GM15510 (cell line): Measurements from ENCODE around the gene SUCO.

Source experiments
- POLR2A ChIP-seq: IDR thresholded peaks from 3 replicates; pipeline ENCODE4 v1.6.1; 2011; ENCODE audit warnings: borderline replicate concordance; ENCODE audit not compliant: insufficient read length; ENCODE audit errors: extremely low read depth

The SUCO gene

DNA sequence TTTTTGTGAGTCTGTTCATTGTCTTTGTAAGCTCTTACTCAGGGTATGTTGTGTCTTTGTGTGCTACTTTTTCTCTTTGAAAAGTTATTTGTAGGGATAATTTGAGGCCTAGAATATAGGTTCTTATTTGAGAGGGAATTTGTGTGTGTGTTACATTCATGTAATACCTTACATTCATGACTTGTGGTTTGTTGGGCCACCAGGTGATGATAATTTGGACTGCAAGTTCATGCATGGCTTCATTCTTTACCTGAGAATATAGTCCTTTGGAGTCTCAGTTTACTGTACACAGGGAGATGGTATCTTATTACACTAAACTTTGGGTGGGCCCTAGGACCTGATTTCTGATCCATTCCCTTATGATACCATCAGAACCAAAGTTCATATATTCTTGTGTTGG is 74.2 kb downstream of the SUCO start:
- TF ChIP-seq POLR2A: no peak

DNA sequence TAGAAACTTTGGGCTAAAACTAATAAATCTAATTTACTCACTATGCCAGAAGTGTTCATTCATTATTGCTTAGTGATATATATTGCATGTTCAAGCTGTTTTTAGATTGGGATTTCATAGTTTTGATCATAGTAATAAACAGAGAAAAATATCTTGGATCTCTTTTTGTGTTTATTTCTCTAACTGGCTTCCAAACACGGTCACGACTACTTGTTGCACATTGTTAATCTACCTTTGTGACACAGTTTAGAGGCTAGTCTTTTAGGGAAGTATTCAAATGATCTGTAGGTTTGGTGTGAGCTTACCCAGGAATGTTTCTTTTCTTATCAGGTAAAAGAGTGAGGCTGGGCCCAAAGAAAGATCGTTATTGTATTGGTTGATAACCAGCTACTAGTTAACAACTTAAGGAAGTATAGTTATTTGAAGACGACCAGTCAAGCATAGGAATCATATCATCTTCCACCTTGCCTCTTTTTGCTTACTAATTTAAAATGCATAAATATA is 75.2 kb downstream of the SUCO start:
- no peak for TF ChIP-seq POLR2A

DNA sequence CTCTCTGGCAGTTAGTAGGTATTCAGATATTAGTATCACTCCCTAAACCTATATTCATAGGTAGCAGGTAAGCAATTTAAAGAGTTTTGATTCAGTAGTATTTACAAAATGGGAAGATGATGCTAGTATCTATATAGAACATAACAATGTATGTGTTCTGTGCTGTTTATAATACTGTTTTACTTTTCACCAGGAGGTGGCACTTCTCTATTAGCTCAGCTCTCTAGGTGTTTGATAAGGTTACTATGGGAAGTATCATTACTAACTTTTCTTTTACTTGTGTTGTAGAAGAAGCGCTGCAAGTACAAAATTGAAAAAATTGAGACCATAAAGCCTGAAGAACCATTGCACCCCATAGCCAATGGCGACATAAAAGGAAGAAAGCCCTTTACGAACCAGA is 76.6 kb downstream of the SUCO start:
- TF ChIP-seq POLR2A: no peak

DNA sequence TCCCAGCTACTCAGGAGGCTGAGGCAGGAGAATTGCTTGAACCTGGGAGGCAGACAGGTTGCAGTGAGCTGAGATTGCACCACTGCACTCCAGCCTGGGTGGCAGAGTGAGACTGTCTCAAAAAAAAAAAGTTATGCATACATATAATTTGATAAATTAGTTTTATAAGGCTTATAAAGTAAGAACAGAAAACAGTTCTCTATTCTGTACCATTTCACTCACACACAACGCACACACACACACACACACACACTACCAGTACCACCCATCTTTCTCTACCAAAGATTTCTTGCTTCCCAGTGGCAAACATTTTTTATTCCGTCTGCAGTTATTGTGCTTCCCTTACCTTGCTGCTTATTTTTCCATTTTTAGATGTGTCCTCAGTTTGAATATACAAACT is 79.5 kb downstream of the SUCO start:
- TF ChIP-seq POLR2A: no peak

DNA sequence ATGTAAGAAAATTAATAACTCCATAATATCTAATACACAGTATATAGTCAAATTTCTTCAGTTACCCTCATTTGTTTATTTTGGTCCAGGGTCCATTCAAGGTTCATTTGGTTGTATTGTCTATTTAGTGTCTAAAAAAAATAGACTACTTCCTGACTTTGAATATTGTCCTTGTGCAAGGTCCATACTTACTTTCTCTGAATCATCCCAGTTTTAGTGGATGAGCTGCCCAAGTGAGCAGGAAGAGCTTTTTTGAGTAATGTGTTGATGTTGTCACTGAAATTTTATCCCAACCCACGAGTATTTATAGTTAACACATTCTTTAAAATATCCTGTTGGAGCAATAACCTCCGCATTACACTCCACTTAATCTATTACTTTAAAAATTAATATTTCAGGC is 80.3 kb downstream of the SUCO start:
- no peak for TF ChIP-seq POLR2A

DNA sequence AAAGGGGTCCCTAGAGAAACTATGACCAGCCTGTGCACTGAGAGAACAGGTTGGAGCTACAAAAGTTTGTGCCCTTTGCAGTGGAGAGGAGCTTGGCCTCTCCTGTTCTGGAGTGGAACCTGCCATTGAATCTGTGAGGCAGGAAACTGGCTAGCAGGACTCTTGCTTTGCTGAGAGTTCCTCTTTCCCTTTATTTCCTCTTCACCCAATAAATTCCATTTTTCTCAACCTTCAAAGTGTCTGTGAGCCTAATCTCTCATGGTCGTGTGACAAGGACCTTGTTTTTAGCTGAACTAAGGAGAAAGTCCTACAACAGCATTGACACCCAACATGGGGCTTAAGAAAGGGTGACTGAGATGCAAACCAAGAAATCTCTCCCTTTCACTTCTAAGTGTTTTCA is 83.2 kb downstream of the SUCO start:
- no peak for TF ChIP-seq POLR2A

DNA sequence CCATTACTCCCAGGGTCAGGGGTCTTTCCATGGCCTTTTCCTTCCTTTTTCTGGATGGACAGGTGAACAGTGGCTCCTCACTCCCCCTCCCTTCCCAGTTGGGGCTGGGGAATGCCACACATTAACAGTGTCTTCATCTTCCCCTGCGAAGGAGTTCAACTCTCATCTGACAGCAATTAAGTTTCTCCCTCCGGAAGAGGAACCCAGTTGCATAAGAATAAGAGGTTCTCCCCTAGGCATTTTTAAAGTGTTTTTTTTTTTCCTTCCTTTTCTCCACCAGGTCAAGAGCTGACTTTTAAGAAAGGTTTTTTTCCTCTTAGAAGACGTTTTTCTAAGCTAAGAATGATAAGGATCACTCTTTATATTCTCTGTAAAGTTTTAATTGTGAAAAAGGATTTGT is 83.7 kb downstream of the SUCO start:
- TF ChIP-seq POLR2A: no peak

DNA sequence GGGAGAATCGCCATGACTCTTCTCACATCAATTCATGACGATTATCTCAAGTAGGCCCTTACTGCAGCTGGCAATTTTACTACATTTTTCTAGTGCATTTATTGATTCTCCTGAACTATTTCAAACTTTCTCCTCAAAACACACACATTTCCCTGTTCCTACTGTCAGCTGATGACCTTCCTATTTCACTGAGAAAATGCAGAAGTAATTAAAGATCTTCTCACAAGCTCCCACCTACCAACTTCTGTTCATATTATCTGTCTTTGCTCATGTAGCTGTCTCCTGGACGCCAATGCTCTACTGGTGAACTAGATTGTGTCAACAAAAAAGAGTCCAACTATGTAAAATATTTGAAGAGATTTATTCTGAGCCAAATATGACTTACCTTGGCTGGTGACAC is 89.6 kb downstream of the SUCO start:
- TF ChIP-seq POLR2A: no peak

DNA sequence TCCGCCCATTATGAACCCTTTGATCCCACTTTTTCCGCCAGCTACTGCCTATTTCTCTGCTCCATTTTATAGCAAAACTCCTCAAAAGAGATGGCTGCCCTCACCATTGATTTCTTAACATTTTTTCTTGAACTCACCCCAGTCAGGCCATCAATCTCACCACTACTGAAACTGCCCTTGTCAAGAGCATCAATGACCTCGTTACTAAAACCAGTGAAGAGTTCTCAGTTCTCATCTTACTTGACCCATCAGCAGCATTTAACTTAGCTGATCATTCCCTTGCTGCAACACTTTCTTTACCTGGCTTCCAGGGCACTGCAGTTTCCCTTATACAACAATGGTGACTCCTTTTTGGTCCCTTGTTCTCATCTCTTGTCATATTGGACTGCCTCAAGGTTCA is 90.8 kb downstream of the SUCO start:
- no peak for TF ChIP-seq POLR2A

DNA sequence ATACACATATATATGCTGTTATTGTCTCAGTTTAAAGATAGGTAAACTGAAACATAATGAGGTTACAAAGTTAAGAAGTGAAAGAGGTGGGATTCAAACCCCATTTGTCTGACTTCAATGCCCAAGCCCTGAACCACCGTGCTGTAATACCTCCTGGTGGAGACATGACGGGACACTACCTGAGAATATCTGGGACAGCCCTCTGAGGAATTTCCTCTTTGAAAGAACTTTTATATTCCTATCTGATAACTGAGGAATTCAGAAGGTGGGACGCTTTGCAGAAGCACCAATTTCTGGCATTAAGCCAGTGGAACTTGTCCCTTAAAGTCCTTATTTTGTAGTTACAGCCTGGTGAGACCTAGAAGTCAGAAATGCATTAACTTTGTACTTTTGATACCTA is 93.9 kb downstream of the SUCO start:
- TF ChIP-seq POLR2A: no peak

DNA sequence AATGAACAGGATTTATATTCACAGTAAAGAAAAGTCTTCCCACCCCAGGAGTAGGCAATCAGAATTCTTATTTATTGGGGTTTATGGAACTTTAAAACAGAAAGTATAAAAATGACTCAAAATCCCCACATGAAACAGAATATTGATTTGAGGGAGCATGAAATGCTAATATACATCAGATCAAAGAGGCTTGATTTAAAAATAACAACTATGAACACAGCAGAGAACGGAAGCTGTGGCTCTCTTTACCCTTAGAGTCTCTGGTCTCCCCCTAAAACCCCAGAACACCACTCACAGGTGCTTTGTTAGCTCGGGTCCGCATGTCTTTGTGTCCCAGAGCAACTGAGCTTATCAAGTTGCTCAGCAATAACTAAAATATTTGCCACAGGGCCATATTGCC is 94.8 kb downstream of the SUCO start:
- no peak for TF ChIP-seq POLR2A

DNA sequence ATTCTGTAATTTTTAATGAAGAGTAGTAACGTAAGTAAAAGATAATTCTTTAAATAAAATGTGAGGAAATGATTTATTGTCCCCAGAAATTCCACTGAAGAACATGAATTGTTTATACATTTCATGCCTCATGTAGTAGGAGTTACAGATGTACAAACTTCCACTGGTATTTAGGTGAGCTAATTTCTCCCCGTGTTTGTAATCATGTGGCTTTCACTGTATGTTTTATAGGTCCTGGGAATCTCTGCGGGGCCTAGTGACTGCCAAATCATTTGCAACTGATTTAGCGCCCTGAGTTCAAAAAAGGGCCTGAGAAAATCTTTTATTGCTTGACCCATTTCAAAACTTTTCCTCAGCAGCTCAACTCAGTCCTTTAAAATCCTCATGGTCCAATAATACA is 95.5 kb downstream of the SUCO start:
- TF ChIP-seq POLR2A: no peak

DNA sequence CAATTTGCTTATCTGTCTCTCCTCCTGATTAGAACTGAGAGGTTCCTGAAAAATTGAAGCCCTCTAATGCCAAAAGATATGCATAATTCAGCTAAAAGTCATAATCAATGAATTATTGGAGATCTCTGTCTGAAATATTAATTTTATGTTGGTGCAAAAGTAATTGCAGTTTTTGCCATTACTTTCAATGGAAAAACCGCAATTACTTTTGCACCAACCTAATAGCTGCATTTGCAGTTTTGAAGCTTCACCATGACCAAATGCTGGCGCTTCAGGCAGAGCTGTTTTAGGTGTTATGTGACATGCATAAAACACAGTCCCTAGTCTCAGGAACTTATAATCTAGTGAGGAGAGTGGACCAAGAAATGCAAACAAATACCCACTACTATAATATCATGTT is 96.2 kb downstream of the SUCO start:
- no peak for TF ChIP-seq POLR2A

DNA sequence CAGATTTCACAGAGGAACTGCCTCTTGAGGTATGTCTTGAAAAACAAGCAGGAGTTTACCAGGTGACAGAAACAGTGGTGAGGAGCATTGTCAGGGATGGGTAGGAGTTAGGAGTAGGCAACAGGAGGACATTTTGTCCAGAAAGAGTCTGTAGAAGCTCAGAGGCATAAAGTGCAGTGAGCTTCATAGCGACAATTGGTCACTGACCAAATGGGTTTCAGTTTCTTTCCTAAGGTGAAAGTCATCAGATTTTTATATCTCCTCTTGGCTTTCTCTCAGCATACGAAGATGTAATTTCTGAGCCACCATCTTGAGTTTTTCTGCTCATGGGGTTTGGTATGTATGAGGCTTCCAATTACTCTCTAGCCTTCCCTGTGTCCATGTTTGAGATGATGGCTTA is 96.7 kb downstream of the SUCO start:
- no peak for TF ChIP-seq POLR2A

DNA sequence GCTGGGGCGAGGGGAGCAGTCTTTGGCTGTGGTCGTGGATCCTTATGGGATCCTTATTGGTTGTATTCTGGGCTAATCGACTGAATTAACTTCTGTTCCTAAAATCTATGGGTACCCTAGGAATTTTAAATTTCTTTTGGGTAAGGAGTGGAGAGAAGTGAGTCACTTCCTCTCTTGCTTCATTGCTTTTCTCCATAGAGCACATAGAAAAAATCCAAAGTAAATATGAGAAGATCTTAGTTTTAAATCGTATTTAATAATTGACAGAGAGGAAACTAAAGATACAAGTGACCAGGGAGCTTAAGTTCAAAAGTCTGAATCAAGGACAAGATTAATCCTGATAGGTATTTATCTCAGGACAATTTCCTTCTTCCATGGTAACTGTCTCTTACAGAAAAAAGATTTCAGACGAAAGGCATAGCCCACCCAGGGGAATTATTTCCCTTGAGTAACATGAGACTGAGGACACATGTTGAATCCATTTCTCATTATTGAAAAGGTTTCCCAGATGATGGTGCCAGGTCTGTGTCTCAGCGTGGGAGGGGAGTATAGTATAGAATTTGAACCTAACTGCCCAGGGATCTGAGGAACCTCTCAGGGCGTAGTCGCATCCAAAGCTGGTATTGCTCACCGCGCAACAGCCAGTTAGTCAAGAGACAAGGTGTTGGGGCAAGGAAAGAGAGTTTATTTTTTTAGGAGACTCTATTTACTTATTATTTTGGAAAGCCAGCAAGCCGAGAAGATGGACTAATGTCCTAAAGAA is 97.3 kb downstream of the SUCO start:
- no peak for TF ChIP-seq POLR2A

DNA sequence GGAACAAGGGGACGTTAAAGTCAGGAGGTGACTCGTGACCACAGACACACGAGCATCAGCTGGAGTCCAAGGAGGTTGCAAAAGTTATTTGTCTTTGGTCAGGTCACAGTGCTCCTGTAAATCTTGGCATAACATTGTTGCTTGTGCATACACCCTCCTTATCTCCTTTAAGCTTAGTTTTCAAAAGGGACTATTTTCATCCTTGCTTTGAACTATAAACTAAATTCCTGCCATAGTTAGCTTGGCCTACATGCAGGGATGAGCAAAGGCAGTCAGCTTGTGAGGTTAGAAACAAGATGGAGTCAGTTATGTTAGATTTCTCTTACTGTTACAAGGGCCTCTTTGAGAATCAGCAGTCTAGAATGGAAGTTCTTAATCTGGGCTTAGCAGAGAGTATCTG is 97.9 kb downstream of the SUCO start:
- no peak for TF ChIP-seq POLR2A

DNA sequence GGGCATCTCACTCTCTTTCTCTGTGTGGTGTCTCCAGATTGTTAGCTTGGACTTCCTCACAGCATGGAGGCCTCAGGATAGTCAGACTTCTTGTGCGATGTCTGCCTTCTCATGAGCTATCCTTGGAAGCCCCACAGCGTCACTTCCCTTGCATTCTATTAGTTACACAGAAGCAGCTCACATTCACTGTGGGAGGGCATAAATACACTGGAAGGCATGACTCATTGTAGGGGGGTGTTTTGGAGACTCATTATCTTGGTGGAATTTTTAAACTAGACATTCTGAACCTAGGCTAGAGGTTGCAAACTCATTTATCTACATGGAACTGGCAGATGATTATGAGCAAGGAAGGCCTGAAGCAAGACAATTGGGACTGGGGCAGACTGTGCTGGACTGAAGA is 104.6 kb downstream of the SUCO start:
- TF ChIP-seq POLR2A: no peak

DNA sequence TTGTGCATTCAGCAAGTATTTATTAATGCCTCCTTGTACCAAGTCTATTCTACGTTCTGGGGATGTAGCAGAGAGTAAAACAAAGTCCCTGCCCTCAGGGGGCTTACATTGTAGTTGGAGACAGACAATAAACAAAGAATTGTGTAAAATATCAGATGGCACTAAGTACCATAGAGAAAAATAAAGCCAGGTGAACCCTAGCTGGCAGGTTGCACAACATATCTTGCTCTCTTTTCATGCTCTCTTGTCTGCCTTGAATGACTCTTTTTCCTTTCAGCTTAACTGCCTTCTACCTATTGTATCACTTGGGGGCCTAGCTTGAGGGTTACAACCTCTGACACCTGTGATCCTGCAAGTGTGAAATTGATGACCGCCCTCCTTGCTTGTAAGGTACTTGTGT is 105.3 kb downstream of the SUCO start:
- TF ChIP-seq POLR2A: no peak
